Epithelial cell of proximal tubule (primary cell): ENCODE results near the gene NUMB. TPM values are rescaled to one million over a fixed set of nuclear protein-coding genes. Genes with fewer than 3 reads are reported as not detected.
"Not testable (repeated sequence)": the region's sequence is repeated elsewhere in the genome, so short reads cannot be mapped to it uniquely, and the experiment has no call there.

Experiments
- DNase-seq: peaks from one replicate; pipeline ENCODE4 v3.0.0-alpha.2; 2011; ENCODE audit warnings: low read depth
- H3K4me3 ChIP-seq: 2 replicates; pipeline ENCODE4 v1.5.1; 2011; ENCODE audit warnings: low read depth, mild to moderate bottlenecking, low read length
- CTCF ChIP-seq: conservative IDR thresholded peaks from 2 replicates; pipeline ENCODE4 v1.5.1; 2012; ENCODE audit warnings: low read depth, mild to moderate bottlenecking, low read length
- total RNA-seq: library from RNA; depleted of rRNA; stranded (reverse); fragments of >200 nt; gene quantifications from 2 replicates; pipeline ENCODE4 v1.2.3, GENCODE V29; 2015

NUMB gene
- total RNA-seq, 1 donor from 2014 or later, result 23.1 TPM

GRCh38 chr14:73324533-73324932, 133.8 kb downstream of the NUMB start:
- DNase-seq, result no peak
- TF ChIP-seq CTCF, result no peak
- no peak overlapping the region for H3K4me3 ChIP-seq

GRCh38 chr14:73323896-73324399, 134.4 kb downstream of the NUMB start:
- no peak overlapping the region for H3K4me3 ChIP-seq
- TF ChIP-seq CTCF, result no peak
- no peak for DNase-seq

- DNase-seq, result no peak
- H3K4me3 ChIP-seq, result no peak overlapping the region
- TF ChIP-seq CTCF, result no peak
Measured at GRCh38 chr14:73313151-73313550, 145.2 kb downstream of the NUMB start.

DNA sequence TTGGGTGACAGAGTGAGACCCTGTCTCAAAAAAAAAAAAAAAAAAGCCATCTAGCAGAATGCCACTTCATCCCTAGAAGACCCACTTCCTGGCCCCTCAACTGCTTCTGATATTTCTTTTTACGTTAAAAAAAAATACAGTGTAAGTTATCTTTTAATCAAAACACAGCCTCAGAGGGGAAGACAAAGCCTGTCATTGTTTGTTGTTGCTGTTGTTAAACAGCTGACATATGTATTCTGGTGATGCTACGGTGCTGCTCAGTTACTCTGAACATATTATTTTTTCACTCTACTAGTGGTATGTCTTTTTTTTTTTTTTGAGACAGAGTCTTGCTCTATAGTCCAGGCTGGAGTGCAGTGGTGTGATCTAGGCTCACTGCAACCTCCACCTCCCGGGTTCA, 145.7 kb downstream of the NUMB start:
- no peak for TF ChIP-seq CTCF
- H3K4me3 ChIP-seq, result no peak overlapping the region
- no peak for DNase-seq

DNA sequence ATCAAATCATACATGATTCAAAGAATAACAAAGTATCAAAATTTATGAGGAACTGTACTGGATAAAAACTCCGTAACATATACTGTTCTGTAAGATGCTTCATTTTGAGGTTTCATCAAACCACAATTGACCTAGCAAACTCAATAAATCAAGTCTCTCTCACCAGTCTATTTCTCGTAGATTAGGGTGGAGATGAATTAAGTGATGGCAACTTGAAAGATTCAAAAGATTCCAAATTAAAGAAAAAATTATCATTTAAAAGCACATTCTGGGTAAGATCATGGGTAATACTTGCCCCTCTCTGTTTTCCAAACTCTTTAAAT, 146.7 kb downstream of the NUMB start:
- TF ChIP-seq CTCF, result no peak
- no peak overlapping the region for H3K4me3 ChIP-seq
- no peak for DNase-seq

DNA sequence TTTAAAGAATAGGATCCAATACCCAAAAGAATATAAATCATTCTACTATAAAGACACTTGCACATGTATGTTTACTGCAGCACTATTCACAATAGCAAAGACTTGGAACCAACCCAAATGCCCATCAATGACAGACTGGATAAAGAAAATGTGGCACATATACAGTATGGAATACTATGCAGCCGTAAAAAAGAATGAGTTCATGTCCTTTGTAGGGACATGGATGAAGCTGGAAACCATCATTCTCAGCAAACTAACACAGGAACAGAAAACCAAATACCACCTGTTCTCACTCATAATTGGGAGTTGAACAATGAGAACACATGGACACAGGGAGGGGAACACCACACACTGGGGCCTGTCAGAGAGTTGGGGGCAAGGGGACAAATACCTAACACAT, 149.1 kb downstream of the NUMB start:
- DNase-seq, H3K4me3 ChIP-seq: not testable (repeated sequence)

DNA sequence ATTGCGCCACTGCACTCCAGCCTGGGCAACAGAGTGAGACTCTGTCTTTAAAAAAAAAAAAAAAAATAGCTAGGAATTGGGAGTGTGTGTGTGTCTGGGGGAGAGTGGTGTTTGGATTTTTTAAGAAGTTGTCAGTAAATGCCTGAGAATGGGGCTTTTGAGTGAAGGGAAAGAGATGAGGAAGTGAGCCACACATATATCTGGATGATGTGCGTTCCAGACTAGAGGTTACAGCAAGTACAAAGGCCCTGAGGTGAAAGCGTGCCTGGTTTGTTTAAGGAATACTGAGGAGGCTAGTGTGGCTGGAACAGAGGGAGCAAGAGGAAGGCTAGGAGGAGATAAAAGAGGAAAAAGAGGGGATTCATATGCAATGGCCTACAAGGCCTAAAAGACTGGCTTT, 151.1 kb downstream of the NUMB start:
- no peak for DNase-seq
- TF ChIP-seq CTCF, result no peak
- no peak overlapping the region for H3K4me3 ChIP-seq

- DNase-seq, result no peak
- H3K4me3 ChIP-seq, result no peak overlapping the region
- no peak for TF ChIP-seq CTCF
Measured at GRCh38 chr14:73305499-73305898, 152.8 kb downstream of the NUMB start.
